HG03025 (cell line): ENCODE results near the gene PRAMEF5.
"Not testable (repeated sequence)": the region's sequence is repeated elsewhere in the genome, so short reads cannot be mapped to it uniquely, and the experiment has no call there.

Experiments used
- ATAC-seq: cut with Tn5 transposase; IDR thresholded peaks from one replicate; pipeline ENCODE4 v1.9.1; 2021; ENCODE audit warnings: mild to moderate bottlenecking, moderate library complexity; ENCODE audit not compliant: unreplicated experiment, low FRiP score

Gene PRAMEF5

DNA sequence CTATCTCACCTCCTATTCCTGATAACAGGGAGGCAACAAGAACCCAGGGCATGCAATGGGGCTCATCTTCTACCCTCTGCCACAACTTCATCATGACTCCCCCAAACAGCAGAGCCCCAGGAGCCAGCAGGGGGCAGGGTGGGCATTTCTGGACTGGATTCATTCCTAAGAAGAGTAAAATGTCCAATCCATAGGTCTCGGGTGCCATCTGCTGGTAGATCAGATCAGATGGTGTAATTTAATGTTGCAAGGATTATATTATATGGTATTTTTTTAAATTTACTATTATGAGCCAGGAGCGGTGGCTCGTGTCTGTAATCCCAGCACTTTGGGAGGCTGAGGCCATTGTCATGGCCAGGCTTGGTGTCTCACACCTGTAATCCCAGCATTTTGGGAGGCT lies 11.1 kb downstream of the PRAMEF5 start:
- ATAC-seq: not testable (repeated sequence)

DNA sequence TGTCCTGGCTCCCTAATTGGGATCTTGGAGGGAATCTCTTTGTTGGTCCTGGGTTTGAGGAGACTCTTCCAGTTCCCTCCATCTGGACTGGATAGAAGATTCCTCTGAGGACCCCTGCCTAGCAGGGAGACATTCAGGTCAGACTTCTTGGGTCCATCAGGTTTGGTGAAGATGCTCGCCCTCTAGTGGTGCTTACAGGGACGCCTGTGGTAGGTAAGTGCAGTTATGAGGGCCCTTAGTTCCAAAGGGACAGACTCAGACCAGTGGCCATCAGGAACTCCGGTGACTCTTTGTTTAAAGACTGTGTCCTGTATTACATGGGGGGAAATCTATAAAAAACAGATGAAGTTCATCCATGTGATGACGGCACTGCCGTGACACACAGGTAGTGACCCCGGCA lies 23.0 kb downstream of the PRAMEF5 start:
- not testable (repeated sequence) for ATAC-seq

DNA sequence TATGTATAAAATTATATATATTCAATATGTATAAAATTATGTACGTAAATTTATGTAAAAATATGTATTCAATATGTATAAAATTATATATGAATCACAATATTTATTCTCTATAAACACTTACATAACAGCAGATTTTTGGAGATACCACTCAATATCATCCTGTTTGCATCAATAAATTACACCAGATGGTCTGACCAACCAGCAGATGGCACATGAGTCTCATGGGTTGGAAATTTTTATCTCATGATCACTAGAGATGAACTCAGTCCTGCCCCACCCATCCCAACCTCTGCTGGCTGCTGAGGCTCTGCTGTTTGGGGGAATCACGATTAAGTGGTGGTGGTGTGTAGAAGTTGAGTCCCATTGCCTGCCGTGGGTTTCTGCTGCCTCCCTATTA lies 25.6 kb downstream of the PRAMEF5 start:
- not testable (repeated sequence) for ATAC-seq

DNA sequence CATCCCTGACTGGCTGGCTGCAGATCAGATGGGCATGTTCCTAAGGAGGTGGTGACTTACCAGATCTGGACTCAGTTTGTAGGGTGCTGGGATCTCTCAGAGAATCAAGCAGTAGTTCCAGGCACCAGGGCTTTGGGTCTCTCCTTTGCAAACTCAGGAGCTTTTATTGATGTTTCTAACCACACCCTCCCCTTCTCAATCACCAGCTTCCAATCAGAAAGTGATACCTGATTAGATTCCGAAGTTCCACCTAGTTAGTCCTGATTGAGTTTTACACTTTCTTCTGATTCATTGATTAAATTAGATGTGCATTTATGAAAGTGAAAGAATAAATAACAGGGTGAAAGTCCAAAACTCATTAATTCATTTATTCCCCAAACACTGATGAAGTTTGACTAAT lies 31.0 kb downstream of the PRAMEF5 start, which contains the start of gene PRAMEF8:
TSS of gene PRAMEF8 (minus strand) at position 101 of the 400 bp plus-strand sequence. CDS start 1,046 bp downstream, outside the sequence.
- not testable (repeated sequence) for ATAC-seq

DNA sequence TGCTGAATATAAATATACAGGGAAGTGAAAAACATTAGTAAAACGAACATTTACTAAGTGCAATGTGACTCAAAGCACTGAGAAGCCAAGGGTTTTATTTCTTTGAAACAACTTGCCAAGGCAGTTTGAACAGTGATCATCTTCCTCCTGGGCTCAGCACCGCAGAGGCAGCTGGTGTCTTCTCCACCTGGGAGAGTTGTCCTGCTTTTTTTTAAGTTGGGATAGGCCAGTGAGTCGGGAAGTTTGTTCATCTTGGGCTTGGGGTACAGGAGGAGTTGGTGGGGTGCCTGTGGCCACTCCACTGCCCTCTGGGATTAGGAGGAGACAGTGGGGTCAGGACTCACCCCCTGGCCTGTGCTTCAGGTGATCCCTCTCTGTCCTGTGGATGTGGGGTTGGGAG lies 35.0 kb downstream of the PRAMEF5 start:
- not testable (repeated sequence) for ATAC-seq

DNA sequence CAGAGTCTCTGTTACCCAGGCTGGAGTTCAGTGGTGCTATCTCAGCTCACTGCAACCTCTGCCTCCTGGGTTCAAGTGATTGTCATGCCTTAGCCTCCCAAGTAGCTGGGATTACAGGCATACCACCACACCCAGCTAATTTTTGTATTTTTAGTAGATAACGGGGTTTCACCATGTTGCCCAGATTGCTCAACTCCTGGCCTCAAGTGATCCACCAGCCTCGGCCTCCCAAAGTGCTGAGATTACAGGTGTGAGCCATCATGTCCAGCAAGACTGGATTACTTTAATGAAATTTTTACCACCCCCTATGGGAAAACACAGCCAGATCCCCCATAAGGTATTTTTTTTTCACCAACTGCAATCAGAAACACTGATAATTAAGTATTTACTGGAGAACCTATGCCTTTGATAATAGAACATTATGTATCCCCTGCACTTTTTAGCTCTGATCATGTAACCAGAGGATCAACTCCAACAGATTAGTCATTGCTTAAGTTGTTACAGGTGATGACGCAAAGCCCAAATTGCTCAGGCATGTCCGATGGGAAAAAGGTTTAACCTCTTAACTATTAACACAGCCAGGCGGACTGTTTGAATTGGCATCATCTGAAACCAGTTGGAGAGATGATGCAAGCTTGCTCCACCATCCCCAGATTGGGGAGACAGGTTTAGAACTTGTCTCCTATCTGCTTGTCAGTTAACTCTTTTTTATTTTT lies 43.4 kb downstream of the PRAMEF5 start:
- not testable (repeated sequence) for ATAC-seq

DNA sequence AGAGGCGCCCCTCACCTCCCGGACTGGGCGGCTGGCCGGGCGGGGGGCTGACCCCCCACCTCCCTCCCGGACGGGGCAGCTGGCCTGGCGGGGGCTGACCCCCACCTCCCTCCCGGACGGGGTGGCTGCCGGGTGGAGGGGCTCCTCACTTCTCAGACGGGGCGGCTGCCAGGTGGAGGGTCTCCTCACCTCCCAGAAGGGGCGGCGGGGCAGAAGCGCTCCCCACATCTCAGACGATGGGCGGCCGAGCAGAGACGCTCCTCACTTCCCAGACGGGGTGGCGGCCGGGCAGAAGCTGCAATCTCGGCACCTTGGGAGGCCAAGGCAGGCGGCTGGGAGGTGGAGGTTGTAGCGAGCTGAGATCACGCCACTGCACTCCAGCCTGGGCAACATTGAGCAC lies 44.7 kb downstream of the PRAMEF5 start:
- not testable (repeated sequence) for ATAC-seq

DNA sequence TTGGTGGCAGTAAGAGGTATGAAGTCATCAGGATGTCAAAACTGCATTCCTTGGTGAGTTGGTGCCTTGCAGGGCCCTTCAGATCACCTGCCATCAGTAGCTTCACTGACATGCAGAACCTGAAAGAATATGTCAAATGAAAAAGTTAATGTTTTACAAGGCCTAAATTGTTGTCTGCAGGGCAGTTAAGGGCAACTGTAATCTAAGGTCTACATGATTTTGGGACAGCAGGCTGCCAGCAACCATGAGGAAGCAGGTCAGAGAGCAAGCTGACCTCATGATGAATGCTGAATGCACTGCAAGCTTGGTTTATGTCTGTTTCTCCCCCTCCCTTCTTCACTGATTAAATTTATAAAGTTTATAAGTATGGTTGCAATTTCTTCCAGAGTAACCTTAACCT lies 48.2 kb downstream of the PRAMEF5 start:
- ATAC-seq: not testable (repeated sequence)

DNA sequence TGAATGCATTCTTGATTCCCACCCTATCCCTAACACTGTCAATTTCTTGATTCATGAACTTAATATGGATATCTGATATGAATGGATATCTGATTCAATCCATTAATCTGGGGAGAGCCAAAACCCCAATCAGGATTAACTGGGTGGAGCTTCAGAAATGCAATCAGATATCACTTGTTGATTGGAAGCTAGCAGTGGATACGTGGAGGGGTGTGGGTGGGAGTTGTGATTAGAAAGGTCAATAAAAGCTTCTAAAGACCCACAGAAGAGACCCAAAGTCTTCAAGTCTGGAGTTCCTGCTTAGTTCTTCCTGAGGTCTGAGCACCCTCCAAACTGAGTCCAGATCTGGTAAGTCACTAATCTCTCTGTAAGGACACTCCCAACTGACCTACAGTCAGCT lies 49.2 kb downstream of the PRAMEF5 start, which contains the start of gene PRAMEF33:
TSS of gene PRAMEF33 (plus strand) at position 301 of the 400 bp plus-strand sequence. CDS start 2,416 bp downstream, outside the sequence.
- not testable (repeated sequence) for ATAC-seq
